ENCODE results near the gene ANTXR1.

DNA sequence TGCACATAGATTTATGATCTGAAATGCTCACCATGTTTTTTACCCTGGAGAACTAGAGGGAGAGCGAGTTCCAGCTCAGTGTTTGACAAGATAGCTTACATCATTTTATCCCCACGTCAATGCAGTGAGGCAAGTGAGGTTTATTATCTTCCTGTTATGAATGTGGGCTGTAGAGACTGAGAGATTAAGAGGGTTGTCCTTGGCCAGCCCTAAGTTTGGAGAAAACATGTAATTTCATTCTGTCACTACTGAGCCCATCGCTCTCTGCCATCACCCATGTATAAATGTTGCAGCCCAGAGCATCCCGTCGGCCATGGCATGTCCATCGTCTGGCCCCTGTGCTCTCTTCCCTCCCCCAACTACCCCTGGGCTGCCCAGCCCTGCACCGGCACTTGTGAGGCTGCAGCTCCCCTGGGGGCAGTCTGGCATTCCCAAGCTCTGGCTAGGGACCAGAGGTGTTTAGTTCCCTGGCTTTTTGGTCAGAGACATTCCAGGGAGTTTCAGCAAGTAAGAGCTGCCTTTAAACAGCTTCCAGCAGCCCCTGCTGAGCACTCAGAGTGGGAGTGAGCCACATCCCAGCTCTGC, 136.7 kb downstream of the ANTXR1 start:
- no peak for TF ChIP-seq POLR2A (IDR thresholded peaks at IDR 0.05)
- no peak for TF ChIP-seq CTCF (IDR thresholded peaks at IDR 0.05)
